B cell (primary cell): ENCODE measurements around the gene TMEM109.

ENCODE experiments used
- EZH2 ChIP-seq: IDR thresholded peaks from 2 replicates; pipeline ENCODE4 v1.6.1; 2012; ENCODE audit warnings: borderline replicate concordance, low read depth, mild to moderate bottlenecking, moderate library complexity, low read length; ENCODE audit not compliant: insufficient read depth, poor library complexity, severe bottlenecking
- TF ChIP-seq, protein P1 (sequence below): fragments of 200-600 bp; IDR thresholded peaks from one replicate; pipeline ENCODE4 v1.8.0; 2022; ENCODE audit warnings: antibody characterized with exemption, mild to moderate bottlenecking

DNA sequence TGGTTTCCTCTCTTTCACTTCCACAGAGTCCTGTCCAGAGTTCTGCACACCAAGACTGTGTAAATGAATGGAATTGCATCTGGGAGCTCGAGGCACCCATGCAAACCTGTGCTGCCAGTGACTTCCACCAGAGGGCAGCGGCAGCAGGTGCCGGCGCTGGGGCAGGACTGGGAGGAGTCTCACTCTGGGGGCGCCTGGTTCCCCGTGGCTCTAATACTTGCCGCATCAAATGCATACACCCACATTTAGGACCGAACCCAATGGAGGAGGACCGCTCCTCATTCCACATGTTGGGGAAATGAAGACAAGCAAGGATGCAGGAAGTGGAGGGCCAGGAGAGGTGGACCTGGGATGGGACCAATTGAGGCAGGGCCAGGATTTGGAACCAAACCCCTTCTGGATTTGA, 56.4 kb downstream of the TMEM109 start:
- TF ChIP-seq, protein P1, sequence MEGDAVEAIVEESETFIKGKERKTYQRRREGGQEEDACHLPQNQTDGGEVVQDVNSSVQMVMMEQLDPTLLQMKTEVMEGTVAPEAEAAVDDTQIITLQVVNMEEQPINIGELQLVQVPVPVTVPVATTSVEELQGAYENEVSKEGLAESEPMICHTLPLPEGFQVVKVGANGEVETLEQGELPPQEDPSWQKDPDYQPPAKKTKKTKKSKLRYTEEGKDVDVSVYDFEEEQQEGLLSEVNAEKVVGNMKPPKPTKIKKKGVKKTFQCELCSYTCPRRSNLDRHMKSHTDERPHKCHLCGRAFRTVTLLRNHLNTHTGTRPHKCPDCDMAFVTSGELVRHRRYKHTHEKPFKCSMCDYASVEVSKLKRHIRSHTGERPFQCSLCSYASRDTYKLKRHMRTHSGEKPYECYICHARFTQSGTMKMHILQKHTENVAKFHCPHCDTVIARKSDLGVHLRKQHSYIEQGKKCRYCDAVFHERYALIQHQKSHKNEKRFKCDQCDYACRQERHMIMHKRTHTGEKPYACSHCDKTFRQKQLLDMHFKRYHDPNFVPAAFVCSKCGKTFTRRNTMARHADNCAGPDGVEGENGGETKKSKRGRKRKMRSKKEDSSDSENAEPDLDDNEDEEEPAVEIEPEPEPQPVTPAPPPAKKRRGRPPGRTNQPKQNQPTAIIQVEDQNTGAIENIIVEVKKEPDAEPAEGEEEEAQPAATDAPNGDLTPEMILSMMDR: peak; percentile 94
- TF ChIP-seq EZH2: no peak
